GM19099 (cell line): ENCODE data around the gene TIMM10.

Experiments
- POLR2A ChIP-seq: IDR thresholded peaks from 3 replicates; pipeline ENCODE4 v1.6.1; 2011; ENCODE audit warnings: low read depth; ENCODE audit not compliant: insufficient read length; ENCODE audit errors: extremely low read depth

Gene TIMM10

GRCh38 chr11:57515332-57516060 is 15.1 kb downstream of the TIMM10 start, which contains the start of gene SLC43A1:
SLC43A1 (minus strand) TSS chr11:57515702; CDS start chr11:57514111, 1,591 bp downstream.
- peak; percentile 32 for TF ChIP-seq POLR2A

- TF ChIP-seq POLR2A = peak; percentile 46
These were observed 15.8 kb downstream of the TIMM10 start for GRCh38 chr11:57514538-57515331.

GRCh38 chr11:57513911-57514537 is 16.5 kb downstream of the TIMM10 start:
- TF ChIP-seq POLR2A = no peak

GRCh38 chr11:57513452-57513795 is 17.1 kb downstream of the TIMM10 start:
- TF ChIP-seq POLR2A = no peak

GRCh38 chr11:57512646-57513451 is 17.7 kb downstream of the TIMM10 start:
- no peak for TF ChIP-seq POLR2A

GRCh38 chr11:57511741-57512430 is 18.7 kb downstream of the TIMM10 start:
- TF ChIP-seq POLR2A = no peak

- TF ChIP-seq POLR2A = no peak
These were observed 22.0 kb downstream of the TIMM10 start for GRCh38 chr11:57508341-57509170.

- TF ChIP-seq POLR2A = no peak
These were observed 24.0 kb downstream of the TIMM10 start for GRCh38 chr11:57506522-57506921.

GRCh38 chr11:57504511-57504910 is 26.0 kb downstream of the TIMM10 start:
- TF ChIP-seq POLR2A = no peak

GRCh38 chr11:57502870-57503269 is 27.7 kb downstream of the TIMM10 start:
- TF ChIP-seq POLR2A = no peak

- TF ChIP-seq POLR2A = no peak
These were observed 28.2 kb downstream of the TIMM10 start for GRCh38 chr11:57502376-57502775.

- TF ChIP-seq POLR2A = no peak
These were observed 28.6 kb downstream of the TIMM10 start for GRCh38 chr11:57501953-57502352.

- TF ChIP-seq POLR2A = no peak
These were observed 29.6 kb downstream of the TIMM10 start for GRCh38 chr11:57500926-57501325.
